ENCODE results near the gene LPCAT1.

The LPCAT1 gene

DNA sequence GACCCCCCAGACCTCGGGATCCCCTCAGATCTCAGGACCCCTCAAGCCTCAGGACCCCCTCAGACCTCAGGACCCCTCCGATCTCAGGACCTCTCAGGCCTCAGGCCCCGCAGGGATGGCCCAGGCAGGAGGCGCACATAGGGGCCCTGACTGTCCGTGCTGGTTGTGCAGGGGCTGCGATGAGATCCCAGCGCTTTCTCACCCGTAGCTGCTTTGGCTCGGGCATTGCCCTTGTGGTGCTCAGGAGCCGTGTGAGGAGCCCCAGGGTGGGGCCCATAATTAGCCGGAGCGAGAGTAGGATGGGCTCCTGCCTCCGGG is 680 bp upstream of the LPCAT1 start:
- H3K4me3 ChIP-seq (ENCODE audit: low read length), result peak overlapping the region; percentile 43
- TF ChIP-seq, protein P1, sequence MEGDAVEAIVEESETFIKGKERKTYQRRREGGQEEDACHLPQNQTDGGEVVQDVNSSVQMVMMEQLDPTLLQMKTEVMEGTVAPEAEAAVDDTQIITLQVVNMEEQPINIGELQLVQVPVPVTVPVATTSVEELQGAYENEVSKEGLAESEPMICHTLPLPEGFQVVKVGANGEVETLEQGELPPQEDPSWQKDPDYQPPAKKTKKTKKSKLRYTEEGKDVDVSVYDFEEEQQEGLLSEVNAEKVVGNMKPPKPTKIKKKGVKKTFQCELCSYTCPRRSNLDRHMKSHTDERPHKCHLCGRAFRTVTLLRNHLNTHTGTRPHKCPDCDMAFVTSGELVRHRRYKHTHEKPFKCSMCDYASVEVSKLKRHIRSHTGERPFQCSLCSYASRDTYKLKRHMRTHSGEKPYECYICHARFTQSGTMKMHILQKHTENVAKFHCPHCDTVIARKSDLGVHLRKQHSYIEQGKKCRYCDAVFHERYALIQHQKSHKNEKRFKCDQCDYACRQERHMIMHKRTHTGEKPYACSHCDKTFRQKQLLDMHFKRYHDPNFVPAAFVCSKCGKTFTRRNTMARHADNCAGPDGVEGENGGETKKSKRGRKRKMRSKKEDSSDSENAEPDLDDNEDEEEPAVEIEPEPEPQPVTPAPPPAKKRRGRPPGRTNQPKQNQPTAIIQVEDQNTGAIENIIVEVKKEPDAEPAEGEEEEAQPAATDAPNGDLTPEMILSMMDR (IDR thresholded peaks at IDR 0.05; ENCODE audit: insufficient read depth, low read depth, low read length, missing control alignments), result no peak
- no peak for DNase-seq (ENCODE audit: low read depth)

DNA sequence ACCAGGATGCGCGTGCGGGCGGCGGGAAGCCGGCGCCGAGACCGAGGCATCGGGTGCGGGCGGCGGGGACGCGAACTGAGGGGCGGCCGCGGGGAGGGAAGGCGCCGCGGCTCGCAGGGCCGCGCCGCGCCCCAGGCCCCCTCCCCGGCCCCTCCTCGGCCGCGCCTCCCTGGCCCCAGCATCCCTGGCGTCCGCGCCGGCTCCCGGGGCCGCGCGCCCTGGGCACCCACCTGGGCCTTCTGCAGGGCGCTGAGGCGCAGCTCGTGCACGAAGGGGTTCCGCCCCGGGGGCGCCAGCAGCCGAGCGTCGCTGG is 324 bp downstream of the LPCAT1 start:
- TF ChIP-seq, protein P1 (IDR thresholded peaks at IDR 0.05; ENCODE audit: insufficient read depth, low read depth, low read length, missing control alignments), result no peak
- peak overlapping the region; percentile 59 for H3K4me3 ChIP-seq (ENCODE audit: low read length)
- DNase-seq (ENCODE audit: low read depth), result no peak

DNA sequence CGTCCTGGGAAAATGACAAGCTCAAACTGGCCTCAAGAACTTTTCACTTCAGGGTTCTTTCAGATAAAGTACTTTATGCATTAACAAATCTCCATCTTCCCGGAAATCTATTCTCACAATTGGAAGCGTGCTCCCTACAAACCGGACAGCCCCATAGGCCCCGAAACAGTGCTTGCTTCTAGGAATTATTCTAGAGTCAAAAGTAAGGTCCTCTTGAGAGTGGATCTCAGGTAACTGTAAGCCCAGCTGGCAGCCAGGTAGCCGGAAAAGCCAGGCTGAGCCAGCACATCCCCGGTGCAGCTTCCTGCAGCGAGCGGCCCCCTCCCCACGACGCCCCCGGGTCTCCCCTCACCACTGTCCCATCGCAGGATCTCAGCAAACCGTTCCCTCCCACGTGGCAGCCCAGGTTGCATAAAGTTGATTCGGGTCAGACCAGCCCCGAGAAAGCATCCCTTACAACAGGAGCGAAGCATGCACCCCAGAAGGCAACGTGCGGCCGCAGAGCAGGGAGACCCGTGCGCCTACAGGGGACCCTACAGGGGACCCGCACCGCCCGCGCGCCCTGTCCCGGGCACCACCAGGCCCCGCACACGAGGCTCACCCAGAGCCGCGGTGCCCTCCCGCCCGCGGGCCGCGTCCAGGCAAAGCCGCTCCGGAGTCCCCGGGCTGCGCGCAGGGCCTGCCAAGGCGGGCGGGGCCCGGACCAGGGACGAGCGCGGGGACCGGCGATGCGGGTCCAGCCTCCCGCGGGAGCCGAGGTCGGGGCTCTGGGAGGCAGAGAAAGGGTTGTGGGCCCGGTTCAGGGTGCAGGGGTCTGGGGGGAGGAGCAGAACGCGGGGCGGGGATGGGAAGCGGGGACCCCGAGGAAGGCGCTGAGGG is 920 bp downstream of the LPCAT1 start:
- TF ChIP-seq, protein P1 (IDR thresholded peaks at IDR 0.05; ENCODE audit: insufficient read depth, low read depth, low read length, missing control alignments), result no peak
- DNase-seq (ENCODE audit: low read depth), result peak; percentile 22
- peak overlapping the region; percentile 59 for H3K4me3 ChIP-seq (ENCODE audit: low read length)

DNA sequence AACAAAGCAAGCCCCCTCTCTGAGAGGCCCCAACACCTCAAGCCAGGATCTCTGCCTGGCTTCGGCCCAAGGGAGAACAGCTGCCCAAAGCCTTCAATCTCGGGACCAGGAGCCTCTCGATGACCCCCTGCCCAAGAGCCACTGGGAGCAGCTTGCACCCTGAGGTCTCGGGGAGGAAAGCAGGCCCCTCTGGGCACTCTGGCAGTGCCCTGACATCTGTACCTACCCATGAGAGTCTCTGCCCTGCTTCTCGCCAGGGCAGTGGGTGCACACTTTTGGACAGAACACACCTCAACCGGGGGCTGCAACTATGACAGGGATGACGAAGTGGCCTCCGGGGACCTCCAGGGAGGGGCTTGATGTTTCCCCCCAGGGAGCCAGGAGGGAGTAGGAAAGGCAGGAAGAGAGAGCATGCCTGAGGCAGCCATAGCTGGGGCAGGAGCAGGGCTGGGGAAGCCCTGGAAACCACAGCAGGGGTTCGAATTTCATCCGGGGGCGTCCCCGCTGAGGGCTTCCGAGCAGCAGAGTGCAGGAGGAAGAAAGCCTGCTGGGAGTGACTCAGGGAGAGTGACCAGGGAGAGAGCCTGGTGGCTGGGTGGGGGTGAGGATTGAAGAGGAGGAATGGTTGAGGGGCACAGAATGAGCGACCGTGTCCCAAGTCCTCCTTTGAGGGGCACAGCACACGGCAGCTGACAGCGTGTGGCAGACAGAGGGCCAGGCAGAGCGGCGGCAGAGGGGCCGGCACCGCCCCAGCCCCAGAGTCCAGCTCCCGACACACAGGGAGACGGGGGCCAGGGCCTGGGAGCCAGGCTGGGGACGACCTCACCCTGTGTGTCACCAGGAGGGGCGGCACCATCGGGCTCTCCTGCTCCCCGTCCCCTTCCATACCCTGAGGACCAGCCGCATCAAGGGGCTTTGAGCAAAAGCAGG is 1.8 kb downstream of the LPCAT1 start:
- peak overlapping the region; percentile 59 for H3K4me3 ChIP-seq (ENCODE audit: low read length)
- peak; percentile 62 for DNase-seq (ENCODE audit: low read depth)
- TF ChIP-seq, protein P1 (IDR thresholded peaks at IDR 0.05; ENCODE audit: insufficient read depth, low read depth, low read length, missing control alignments), result no peak

DNA sequence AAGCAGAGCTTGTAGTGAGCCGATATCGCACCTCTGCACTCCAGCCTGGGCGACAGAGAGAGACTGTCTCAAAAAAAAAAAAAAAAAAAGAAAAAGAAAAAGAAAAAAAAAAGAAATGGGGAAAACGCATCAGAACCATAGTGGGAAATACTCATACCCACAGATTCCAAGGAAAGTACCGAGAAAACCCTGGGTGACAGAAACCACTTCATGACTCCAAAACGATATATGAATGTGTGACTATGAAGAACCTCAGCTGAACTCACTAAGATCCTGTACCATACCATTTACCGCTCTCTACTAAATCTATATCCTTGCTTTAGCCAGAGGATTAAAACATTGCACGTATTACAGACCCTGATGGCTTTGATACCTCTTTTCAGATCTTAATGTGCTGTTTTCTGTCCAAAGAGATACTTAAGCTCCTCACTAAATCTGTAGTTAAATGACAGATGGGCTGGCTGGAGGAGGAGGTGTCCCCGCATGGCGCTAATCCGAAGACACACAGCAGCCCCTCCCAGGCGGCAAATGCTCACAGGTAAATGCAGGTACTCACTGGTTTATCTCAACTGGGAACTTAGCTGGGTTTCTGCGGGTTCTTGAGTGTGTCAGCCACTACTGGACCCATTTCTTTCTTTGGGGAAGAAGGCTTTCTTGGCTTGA is 2.8 kb downstream of the LPCAT1 start:
- TF ChIP-seq, protein P1 (IDR thresholded peaks at IDR 0.05; ENCODE audit: insufficient read depth, low read depth, low read length, missing control alignments), result no peak
- no peak for DNase-seq (ENCODE audit: low read depth)

DNA sequence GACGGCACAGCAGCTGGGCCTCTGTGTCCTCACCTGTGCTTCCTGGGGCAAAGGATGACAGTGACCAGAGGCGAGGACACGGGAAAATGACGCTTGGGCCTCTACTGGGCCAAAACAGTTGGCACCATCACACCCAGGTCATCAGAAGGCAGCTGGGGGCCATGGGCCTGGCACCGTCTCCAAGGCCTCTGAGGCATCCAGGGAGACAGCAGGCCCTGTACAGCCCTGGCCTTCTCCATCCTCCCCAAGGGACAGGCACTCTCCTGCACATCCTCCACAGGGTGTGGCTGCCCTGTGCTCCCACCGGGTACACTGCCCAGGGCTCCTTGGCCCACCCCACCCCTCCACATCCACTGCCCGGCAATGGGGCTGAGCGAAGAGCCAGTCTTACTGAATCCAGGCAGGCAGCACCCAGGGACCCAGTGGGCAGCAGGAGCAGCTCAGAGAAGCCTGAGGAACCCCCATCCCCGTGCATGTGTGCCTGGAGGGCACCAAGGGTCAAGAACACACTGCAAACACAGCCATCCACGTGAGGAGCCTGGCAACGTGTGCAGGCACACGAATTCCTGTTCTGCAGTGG is 4.0 kb downstream of the LPCAT1 start:
- no peak overlapping the region for H3K4me3 ChIP-seq (ENCODE audit: low read length)
- DNase-seq (ENCODE audit: low read depth), result no peak
- TF ChIP-seq, protein P1 (IDR thresholded peaks at IDR 0.05; ENCODE audit: insufficient read depth, low read depth, low read length, missing control alignments), result no peak

More for the DNA sequence above, 2.8 kb downstream of the LPCAT1 start:
- H3K4me3 ChIP-seq (ENCODE audit: low read length), result no peak overlapping the region

Data from epithelial cell of esophagus (primary cell).